HG02973 (cell line): ENCODE data around the gene EPB41L3.
"Not testable (repeated sequence)": the region's sequence is repeated elsewhere in the genome, so short reads cannot be mapped to it uniquely, and the experiment has no call there.

Experiments
- ATAC-seq: cut with Tn5 transposase; IDR thresholded peaks from one replicate; pipeline ENCODE4 v1.9.1; 2021; ENCODE audit warnings: moderate library complexity; ENCODE audit not compliant: unreplicated experiment

EPB41L3 gene

GRCh38 chr18:5500158-5500939 lies 43.4 kb downstream of the EPB41L3 start:
- ATAC-seq: no peak

GRCh38 chr18:5498452-5498851 lies 45.3 kb downstream of the EPB41L3 start:
- no peak for ATAC-seq

- ATAC-seq: no peak
Observed at GRCh38 chr18:5496305-5496704, 47.5 kb downstream of the EPB41L3 start.

- ATAC-seq: no peak
Observed at GRCh38 chr18:5490753-5491480, 52.9 kb downstream of the EPB41L3 start.

GRCh38 chr18:5488844-5489243 lies 55.0 kb downstream of the EPB41L3 start:
- ATAC-seq: no peak

GRCh38 chr18:5488044-5488443 lies 55.8 kb downstream of the EPB41L3 start:
- ATAC-seq: not testable (repeated sequence)

GRCh38 chr18:5484526-5484925 lies 59.3 kb downstream of the EPB41L3 start:
- no peak for ATAC-seq

GRCh38 chr18:5481621-5482020 lies 62.2 kb downstream of the EPB41L3 start:
- no peak for ATAC-seq

- ATAC-seq: no peak
Observed at GRCh38 chr18:5478261-5478660, 65.5 kb downstream of the EPB41L3 start.

- no peak for ATAC-seq
Observed at GRCh38 chr18:5476961-5477800, 66.6 kb downstream of the EPB41L3 start.

- ATAC-seq: no peak
Observed at GRCh38 chr18:5475267-5475666, 68.5 kb downstream of the EPB41L3 start.

GRCh38 chr18:5469340-5469739 lies 74.5 kb downstream of the EPB41L3 start:
- no peak for ATAC-seq

GRCh38 chr18:5468394-5468793 lies 75.4 kb downstream of the EPB41L3 start:
- no peak for ATAC-seq

- ATAC-seq: no peak
Observed at GRCh38 chr18:5467671-5468070, 76.1 kb downstream of the EPB41L3 start.

- no peak for ATAC-seq
Observed at GRCh38 chr18:5466256-5466655, 77.5 kb downstream of the EPB41L3 start.

GRCh38 chr18:5464251-5464650 lies 79.5 kb downstream of the EPB41L3 start:
- no peak for ATAC-seq

GRCh38 chr18:5463831-5464230 lies 80.0 kb downstream of the EPB41L3 start:
- no peak for ATAC-seq

- no peak for ATAC-seq
Observed at GRCh38 chr18:5463390-5463789, 80.4 kb downstream of the EPB41L3 start.

GRCh38 chr18:5462227-5462626 lies 81.6 kb downstream of the EPB41L3 start:
- no peak for ATAC-seq

- ATAC-seq: no peak
Observed at GRCh38 chr18:5461041-5461440, 82.8 kb downstream of the EPB41L3 start.

GRCh38 chr18:5457462-5457957 lies 86.3 kb downstream of the EPB41L3 start:
- no peak for ATAC-seq
